HG03457 (cell line): ENCODE measurements around the gene ST6GAL2.

ENCODE experiments used
- ATAC-seq: cut with Tn5 transposase; IDR thresholded peaks from one replicate; pipeline ENCODE4 v1.9.1; 2021; ENCODE audit warnings: moderate number of reproducible peaks; ENCODE audit not compliant: unreplicated experiment

The ST6GAL2 gene

DNA sequence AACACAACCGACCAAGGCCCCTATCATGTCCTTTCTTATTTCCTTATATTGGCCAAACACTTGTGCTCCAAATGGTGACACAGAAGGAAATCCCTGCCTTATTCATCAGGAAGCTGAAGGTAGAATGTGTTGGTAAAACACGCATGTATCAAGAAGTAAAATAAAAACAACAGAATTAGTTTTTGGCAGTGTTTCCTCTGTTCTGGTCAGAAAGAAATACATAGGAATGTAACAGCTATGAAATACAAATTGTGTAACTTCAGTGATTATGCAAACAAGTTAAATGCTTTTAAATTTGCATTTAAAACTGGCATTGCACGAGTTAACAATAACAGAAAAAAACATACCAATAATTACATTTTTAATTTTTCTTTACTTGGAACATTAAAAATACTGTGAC is 19.3 kb downstream of the ST6GAL2 start:
- ATAC-seq, result no peak

DNA sequence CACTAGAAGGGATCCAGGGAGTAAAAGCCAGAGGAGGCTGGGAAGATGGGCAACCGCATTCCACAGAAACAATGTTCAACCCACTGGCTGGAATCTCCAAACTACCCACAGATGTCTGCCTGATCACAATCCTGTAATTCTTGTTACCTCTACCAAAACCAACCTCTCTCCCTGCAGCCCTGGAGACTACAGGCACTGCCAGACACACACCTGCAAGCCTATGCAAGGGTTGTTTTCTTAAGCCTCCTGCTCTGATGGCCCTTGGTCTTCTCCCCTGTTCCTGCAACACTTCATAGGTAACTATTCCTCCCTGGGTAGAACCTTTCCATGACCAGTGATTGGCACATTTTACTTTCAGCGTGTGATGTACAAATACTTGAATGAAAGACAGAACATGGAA is 21.9 kb downstream of the ST6GAL2 start:
- ATAC-seq, result no peak

DNA sequence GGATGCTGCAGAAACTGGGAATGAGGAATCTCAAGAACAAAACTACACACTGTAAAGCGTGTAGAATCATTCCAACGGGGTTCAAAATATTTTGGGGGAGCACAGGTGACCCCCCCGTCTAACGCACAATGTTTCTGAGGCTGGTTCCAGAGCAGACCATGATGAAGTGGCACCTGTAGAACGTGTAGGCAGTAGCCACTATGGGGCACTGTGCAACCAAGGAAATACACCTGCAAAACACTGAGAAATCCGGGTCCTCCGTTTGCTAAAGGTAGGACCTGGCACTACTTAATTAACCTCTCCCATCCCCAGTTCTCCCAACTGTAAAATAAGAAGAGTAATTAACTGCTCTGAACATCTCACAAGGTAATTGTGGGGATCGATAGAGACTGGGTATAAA is 22.6 kb downstream of the ST6GAL2 start:
- no peak for ATAC-seq

DNA sequence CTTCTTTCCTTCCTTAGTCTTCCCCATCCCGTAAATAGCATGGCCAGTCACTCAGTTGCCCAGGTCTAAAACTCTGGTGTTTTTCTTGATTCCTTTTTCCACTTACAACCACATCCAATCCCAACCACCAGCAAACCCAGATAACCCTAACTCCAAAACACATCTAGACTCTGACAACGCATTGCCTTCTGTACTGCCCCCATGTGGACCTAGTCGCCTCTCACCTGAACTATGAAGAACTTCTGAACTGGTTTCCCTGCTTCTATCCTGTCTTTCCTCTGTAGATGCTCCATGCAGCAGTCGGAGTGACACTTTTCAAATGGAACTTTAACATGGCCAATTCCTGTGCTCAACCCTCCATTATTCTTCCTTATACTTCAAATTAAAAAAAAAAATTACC is 26.5 kb downstream of the ST6GAL2 start:
- ATAC-seq, result no peak

DNA sequence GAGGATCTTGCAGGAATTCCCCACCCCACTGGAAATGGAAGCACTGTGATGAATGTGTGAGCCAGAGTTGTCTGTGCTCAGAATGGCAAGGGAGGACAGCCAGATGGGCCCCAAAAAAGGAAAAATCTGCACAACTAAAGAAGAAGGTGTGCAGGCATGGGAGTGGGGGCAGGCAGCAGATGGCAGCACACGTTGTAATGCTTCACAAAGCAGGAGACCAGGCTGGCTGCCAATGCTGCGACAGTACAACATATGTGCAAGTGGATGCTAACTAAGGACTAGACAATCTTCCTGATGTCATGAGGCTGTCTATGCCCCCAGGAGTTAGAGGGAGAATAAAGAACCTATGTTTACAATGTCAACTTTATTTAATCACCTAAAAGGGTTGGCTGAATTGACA is 27.2 kb downstream of the ST6GAL2 start:
- no peak for ATAC-seq

DNA sequence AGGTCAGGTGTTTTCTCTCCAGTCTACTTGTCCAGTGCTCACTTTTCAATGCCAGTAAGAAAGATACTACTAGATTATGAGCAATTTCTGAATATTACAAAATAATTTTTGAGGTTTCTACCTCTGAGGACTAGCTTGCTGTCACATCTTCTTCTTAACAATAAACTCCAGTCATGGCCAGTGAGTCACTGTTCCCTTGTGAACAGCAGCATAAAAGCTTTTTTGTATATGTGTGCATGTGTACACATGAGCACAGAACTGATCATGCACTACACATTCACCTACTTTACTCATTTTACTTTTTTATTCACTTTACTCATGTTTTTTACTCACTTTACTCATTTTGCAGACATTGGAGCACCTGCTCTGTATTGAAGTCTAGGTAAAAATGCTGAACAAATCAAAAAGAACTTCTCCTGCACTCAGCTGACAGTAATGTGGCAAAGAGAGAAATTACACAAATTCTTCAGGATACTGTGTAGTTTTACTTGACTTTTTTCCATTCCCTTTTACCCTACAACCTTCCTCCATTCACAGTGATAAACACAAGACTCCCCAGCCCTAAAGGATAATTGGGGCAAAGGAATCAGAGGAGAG is 28.0 kb downstream of the ST6GAL2 start:
- ATAC-seq, result no peak

DNA sequence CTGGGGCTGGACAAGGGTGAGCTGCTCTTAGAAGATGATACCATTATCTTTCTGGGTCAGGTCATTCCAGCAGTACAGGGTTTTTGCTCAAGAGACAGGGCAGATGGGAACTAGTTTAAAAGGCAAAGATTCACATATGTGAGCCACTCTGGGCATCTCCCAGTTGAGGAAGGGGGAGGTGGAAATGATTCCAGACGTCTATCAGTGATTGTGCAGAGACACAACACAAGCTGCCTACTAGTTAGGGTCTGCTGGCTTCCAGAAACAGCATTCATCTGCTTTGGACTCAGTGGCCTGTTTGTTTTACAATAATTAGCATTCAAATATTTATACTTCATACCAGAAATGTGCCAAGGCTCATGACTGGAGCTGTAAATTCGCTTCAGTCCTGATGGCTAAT is 32.3 kb downstream of the ST6GAL2 start:
- ATAC-seq, result no peak

DNA sequence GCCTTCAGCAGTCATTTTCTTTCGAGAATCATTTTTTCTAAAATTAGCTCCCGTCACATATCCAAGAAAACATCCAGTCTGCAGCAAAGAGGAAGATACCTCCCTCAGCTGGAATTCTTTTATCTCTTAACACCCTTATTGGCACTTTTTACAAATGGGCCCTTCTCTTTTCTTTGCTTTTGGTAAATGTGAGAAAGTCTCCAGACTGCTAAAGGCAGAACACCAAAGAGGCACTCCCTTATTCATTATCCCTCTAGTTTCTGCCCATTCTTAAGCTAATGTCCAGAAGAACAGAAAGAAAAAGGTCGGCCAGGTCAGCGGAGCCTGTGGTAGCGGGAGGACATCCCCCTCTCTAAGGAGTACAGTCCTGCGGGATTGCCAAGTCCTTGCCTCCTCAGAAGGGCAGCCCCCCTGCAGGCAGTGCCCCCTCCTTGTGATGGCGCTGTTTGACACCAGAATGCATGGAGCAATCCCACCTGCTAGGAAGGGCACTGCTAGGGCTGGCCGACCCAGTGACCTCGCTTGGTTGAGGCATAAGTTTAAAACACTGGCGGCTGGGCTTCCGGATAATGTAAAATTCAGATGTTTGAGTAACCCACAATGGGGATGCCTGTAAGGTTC is 34.0 kb downstream of the ST6GAL2 start:
- ATAC-seq, result no peak

DNA sequence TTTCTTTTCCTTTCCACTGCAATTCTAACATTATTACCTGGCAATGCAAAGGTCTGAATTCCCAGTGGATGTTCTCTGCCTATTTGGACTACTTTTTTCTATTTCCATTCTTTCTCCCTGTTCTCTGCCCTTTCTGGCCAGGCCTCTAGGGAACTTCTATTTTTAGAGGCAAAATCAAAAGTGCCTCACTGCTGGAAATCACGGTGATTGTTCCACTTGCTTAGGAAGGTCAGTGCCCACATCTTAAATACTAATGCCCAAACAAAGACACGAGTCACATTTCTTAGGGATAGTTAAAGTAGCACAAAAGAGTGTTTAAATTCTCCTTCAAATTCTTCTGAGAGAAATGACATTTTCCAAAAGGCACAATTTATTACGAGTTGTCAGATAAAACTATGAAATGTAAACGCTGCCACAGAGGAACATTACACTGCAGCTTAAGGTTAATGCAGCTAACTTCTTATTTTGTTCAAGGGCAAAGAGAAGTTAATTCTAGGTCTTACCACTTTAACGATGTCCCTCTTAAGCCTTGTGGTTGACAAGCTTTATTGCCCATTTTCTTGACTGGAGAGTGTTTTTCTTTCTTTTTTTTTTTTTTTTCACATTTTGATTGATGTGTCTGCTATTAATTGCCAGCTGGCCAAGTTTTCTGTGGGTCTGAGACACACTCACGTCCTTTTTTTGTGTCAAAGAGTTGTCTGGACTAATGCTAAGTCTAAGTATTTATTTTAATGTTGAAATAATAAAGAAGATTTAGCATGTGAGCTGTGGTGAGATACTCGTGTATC is 34.7 kb downstream of the ST6GAL2 start:
- no peak for ATAC-seq

DNA sequence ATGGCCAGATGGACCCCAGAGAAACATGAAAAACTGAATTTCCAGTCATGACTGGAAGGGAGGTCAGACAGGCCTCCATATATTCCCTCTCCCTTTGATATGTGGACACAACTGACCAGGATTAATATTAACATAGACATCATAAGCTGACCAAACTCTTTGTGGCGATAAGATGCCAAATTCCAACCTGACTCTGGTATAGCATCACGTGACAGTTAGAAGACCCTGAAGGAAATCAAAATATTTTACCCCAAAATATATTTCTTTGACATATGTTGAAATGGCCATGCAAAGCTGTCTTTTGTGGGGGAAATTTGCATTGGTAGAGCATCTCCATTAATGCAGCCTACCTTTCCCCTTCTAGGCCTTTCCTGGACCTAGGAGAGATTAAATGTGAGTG is 36.7 kb downstream of the ST6GAL2 start:
- no peak for ATAC-seq

DNA sequence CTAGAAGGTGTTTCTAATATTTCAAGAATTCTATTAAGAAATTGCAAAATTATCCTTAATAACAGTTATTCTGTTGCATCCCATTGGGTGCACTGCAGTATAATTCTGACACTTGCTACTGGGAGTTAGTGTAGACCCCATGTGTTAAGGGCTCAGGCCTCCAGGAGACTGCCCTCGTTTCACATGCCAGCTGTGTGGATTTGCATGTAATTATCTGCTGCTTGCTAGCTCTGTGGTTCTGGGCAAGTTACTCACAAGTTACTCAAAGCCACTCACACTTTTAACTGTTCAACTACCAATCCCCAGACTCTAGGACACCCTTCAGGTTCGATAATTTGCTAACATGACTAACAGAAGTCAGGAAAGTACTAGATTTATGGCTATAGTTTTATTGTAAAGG is 38.6 kb downstream of the ST6GAL2 start:
- no peak for ATAC-seq

DNA sequence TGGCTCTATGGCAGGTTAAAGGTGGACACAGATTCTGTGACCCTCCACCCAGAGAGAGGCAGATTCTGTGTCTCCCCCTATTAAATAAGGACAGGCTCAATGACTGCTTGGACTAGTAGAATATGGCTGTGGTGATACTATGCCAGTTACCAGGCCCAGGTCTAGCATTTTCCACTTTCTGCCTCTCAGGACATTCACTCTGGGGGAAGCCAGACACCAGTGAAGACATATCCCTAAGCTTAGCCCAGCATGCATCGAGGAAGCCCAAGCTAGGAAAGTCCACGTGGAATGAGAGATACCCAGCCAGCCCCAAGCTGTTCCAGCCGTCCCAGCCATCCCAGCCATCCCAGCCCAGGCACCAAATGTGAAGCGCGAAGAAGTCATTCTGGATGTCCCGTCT is 40.3 kb downstream of the ST6GAL2 start:
- ATAC-seq, result no peak

DNA sequence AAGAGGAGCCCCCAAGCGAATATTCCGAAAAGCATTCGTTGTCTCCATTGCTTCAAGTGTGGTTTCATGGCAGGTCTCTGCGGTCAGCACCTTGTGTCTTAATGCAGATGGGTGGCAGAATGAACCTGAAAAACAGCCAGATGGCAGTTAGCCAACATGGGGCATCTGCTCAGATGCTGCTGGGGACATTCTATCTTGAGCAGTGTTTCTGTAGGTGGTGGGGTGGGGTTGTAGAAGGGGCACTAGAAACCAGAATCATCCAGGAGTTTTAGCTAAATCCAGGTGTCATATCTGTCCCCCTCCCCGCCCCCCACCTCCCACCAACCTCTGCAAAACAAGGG is 42.1 kb downstream of the ST6GAL2 start:
- no peak for ATAC-seq

DNA sequence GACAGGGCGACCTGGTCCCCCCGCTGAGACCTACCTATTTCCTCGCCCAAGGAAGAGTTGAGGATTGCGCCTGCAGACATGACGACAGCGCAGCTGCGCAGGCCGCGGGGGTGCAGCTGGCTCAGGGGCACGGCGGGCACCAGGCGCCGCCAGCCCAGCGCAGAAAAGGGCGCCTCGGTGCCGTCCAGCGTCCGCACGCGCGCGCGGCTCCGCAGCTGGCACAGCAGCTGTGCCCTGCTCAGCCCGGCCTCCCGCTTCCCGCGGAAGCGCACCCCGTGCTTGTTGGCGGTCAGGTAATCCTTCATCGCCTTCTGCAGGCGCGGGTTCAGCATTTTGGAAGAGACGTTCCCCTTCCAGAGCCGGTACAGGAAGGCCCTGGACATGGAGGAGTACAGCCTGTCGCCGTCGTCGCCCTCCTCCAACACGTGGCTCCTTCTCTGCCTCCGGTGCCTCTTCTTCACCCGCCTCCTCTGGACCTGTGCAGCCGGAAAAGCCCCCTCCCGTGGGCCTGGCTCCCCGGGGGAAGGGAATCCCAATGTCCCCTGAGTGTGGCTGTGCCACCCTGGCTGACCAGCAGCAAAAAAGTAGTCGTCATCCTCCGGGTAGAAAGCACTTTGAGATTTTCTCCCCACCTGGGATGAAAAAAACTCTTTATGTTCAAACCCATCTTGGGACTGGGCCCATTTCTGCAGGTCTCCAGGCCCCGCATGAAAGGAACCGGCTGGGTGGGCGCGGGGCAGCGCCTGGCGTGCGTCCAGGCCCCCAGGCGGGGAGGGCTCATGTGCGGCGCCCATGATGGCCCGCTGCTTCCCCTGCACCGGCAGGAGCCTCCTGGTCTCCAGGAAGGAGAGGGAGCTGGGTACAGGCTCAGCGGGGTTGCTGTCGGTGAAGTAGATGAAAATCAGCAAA is 42.7 kb downstream of the ST6GAL2 start:
- ATAC-seq, result no peak

DNA sequence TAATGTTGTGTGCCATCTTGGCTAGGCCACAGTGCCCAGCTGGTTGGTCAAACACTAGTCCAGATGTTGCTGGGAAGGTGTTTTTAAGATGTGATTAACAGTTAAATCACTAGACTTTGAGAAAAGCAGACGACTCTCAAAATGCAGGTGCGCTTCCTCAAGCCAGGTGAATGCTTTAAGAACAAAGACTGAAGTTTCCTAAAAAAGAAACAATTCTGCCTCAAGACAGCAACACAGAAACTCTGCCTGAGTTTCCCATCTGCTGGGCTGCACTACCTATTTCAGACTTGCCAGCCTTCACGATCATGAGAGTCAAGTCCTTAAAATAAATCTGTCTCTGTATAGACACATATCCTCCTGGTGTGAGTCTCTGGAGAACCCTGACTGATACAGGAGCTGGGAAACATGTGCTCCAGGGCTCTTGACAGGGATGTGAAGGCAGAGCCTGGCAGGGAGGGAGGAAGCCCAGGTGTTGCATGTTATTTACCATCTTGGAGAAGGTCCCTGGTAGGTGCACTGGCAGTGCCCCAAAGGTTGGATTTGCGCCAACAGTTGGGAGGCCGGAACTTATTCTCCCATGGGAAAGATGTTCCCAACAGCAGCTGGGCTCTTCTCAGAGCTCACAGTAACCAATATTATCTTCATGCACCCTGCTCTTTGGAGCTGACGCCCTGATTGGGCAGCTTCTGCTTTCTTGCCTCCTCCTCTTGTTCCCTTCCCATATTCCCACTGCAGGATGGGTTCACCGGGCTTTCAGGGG is 43.9 kb downstream of the ST6GAL2 start:
- ATAC-seq, result no peak

DNA sequence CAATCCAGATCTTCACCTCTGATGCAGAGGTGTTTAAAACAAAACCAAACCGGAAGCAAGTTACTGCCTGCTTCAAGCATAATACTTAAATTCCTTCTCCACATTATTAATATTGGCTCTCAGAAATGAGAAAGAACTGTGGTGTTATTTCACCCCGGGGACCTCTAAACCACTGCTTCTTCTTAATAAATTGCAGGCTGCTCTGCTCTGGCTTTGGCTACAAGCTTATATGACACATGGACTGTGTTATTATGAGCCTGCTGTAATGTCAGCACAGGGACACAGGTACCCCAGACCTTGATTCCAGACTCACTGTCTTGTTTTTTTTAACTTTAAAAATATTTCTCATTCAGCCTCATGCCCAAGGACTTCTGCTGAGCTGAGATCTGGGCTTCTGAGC is 45.1 kb downstream of the ST6GAL2 start:
- ATAC-seq, result no peak

DNA sequence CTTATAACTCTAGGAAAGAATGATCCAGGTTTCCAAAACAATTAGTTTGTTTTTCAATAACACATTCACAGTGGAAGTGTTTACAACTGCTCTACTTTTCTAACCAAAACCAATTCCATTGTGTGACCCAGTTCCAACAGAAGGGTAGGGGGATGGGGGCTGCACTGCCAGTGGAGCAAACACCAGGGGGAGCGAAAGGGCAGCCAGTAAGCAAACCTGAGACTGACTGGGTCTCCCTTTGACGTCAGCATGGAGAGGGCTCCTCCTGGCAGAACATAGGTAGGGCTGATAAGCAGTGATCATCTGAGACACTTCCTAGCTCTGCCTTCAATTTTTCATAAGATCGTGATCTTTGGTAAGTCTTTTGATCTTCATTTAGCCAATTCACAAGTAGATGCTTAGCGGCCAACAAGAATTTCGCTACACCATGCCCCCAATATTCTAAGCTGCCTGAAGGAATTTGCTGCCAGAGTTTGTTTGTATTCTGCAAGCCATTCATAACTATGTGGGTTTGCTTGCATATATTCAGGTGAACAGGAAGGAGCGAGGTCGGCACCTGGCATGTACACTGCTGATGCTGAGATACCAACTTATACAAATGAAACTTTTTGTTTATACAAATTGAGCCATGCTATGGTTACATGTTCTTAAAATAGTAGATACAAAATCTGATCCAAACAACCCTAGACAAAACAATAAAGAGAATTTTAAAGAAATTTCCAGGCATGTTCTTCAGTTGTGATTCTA is 45.9 kb downstream of the ST6GAL2 start:
- no peak for ATAC-seq

DNA sequence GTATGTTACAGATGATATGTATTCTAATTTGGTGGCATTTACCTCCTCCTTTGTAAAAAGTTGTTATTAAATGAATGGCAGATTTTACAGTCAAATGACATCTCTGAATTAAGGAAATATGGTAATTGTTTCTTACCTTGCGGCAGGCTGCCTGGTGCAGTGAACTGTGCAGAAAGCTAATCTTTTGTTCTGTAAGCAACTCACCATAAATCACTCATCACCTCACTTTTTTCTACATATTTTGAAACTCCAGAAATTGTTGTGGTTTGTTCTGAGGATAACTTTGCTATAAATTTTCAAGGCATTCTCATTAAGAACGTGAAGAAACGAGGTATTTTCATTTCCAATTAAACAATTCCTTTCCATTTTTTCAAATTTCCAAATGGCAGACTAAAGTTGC is 52.7 kb downstream of the ST6GAL2 start:
- no peak for ATAC-seq

DNA sequence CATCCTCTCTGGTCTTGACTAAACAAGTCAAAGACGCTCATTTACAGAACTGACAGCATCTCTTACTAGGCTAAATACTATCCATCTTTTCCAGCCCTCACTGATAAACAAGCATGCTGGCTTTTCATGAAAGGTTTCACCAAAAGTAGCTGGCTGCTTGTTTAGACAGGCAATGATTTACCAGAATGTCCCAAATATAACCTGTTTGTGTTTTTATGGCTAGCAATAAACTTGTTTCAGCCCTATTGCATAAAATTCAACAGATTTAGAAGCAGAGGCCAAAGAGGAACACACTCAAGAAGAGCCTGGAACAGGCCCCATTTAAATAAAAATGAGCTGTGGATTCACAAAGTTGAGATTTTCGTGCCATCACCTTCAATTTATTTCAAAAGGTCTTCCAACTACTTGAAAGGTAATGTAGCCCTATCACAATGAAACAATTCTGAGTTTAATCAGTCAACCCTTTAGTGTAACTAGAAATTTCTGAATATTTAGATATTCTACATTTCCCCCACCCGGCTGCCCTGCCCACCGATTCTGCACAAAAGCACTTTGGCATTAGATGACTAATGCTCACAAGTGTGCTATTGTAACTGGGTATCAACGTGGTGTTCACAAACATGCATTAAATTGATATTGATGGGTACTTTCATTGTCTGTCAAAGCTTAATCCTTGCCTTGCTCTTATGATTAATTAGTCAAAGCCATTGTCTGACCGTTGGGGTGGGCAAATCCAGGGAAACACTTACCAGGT is 54.0 kb downstream of the ST6GAL2 start:
- ATAC-seq, result no peak
